Glutamatergic neuron (in vitro differentiated cells): Measurements from ENCODE around the gene ASNS. TPM values are rescaled to one million over a fixed set of nuclear protein-coding genes. Genes with fewer than 3 reads are reported as not detected.
"Not testable (repeated sequence)": the region's sequence is repeated elsewhere in the genome, so short reads cannot be mapped to it uniquely, and the experiment has no call there.

Experiments
- DNase-seq: peaks from one replicate; pipeline ENCODE4 v3.0.0; 2022
- H3K27ac Mint-ChIP-seq: one replicate; pipeline ENCODE4 v1.8.0; 2020; ENCODE audit warnings: mild to moderate bottlenecking, mixed read lengths, inconsistent platforms; ENCODE audit not compliant: unreplicated experiment
- H3K27me3 Mint-ChIP-seq: one replicate; pipeline ENCODE4 v1.8.0; 2020; ENCODE audit warnings: mild to moderate bottlenecking, moderate library complexity, mixed read lengths, inconsistent platforms; ENCODE audit not compliant: unreplicated experiment
- H3K36me3 Mint-ChIP-seq: one replicate; pipeline ENCODE4 v1.8.0; 2020; ENCODE audit warnings: mild to moderate bottlenecking, mixed read lengths, inconsistent platforms; ENCODE audit not compliant: unreplicated experiment
- H3K4me1 Mint-ChIP-seq: one replicate; pipeline ENCODE4 v1.8.0; 2020; ENCODE audit warnings: mild to moderate bottlenecking, low read depth, mixed read lengths, inconsistent platforms; ENCODE audit not compliant: unreplicated experiment
- H3K4me3 Mint-ChIP-seq: one replicate; pipeline ENCODE4 v1.8.0; 2020; ENCODE audit warnings: mild to moderate bottlenecking, mixed read lengths, inconsistent platforms; ENCODE audit not compliant: unreplicated experiment
- H3K9me3 Mint-ChIP-seq: one replicate; pipeline ENCODE4 v1.8.0; 2020; ENCODE audit warnings: mild to moderate bottlenecking, moderate library complexity, mixed read lengths, inconsistent platforms; ENCODE audit not compliant: unreplicated experiment
- CTCF ChIP-seq: fragments of 200-600 bp; sonication (generic); IDR thresholded peaks from one replicate; pipeline ENCODE4 v1.5.0; 2021; ENCODE audit not compliant: partially characterized antibody, unreplicated experiment
- total RNA-seq: library from RNA; stranded (reverse); fragmentation: NEBNext Ultra II Directional; extraction: Animal tissue kit (Norgen Biotek cat#: 25700); gene quantifications from one replicate; pipeline ENCODE4 v1.2.1, GENCODE V29; 2021; ENCODE audit not compliant: unreplicated experiment

The ASNS gene
- total RNA-seq, 1 donor from 2014 or later: 281 TPM

- no peak overlapping the region for H3K4me3 Mint-ChIP-seq
- no peak overlapping the region for H3K27ac Mint-ChIP-seq
- H3K9me3 Mint-ChIP-seq: no peaks in the 10 kb centered on the region
- no peak for DNase-seq
- H3K4me1 Mint-ChIP-seq: no peaks in the 10 kb centered on the region
- H3K36me3 Mint-ChIP-seq: no peaks in the 10 kb centered on the region
- TF ChIP-seq CTCF: no peak
- H3K27me3 Mint-ChIP-seq: no peaks in the 10 kb centered on the region
These were observed 12.5 kb downstream of the ASNS start for GRCh38 chr7:97859606-97860204.

- no peaks in the 10 kb centered on the region for H3K4me1 Mint-ChIP-seq
- no peak overlapping the region for H3K27ac Mint-ChIP-seq
- no peak for DNase-seq
- TF ChIP-seq CTCF: no peak
- H3K9me3 Mint-ChIP-seq: no peaks in the 10 kb centered on the region
- no peaks in the 10 kb centered on the region for H3K27me3 Mint-ChIP-seq
- no peak overlapping the region for H3K4me3 Mint-ChIP-seq
- H3K36me3 Mint-ChIP-seq: no peaks in the 10 kb centered on the region
These were observed 14.0 kb downstream of the ASNS start for GRCh38 chr7:97858221-97858620.

- Mint-ChIP-seq H3K27ac (no peak overlapping the region), H3K4me3 (no peak overlapping the region), H3K36me3 (no peaks in the 10 kb centered on the region), H3K27me3 (no peaks in the 10 kb centered on the region), H3K9me3 (no peaks in the 10 kb centered on the region), H3K4me1 (no peaks in the 10 kb centered on the region)
- DNase-seq: no peak
- TF ChIP-seq CTCF: no peak
These were observed 14.7 kb downstream of the ASNS start for GRCh38 chr7:97857544-97857943.

GRCh38 chr7:97851683-97852082 is 20.5 kb downstream of the ASNS start:
- H3K27me3 Mint-ChIP-seq: no peaks in the 10 kb centered on the region

GRCh38 chr7:97850262-97851031 is 21.8 kb downstream of the ASNS start:
- not testable (repeated sequence) for DNase-seq, H3K4me1 Mint-ChIP-seq, H3K9me3 Mint-ChIP-seq, H3K4me3 Mint-ChIP-seq, H3K27ac Mint-ChIP-seq, H3K36me3 Mint-ChIP-seq, H3K27me3 Mint-ChIP-seq

More at GRCh38 chr7:97851683-97852082, 20.5 kb downstream of the ASNS start:
- peaks cover 6% of the 10 kb centered on the region for H3K4me1 Mint-ChIP-seq
- H3K36me3 Mint-ChIP-seq: peaks cover 4% of the 10 kb centered on the region
- no peak overlapping the region for H3K4me3 Mint-ChIP-seq
- no peak for DNase-seq
- no peak overlapping the region for H3K27ac Mint-ChIP-seq
- H3K9me3 Mint-ChIP-seq: no peaks in the 10 kb centered on the region
- TF ChIP-seq CTCF: no peak
